Measurements from ENCODE around the gene PABPC1L. TPM values are rescaled to one million over a fixed set of nuclear protein-coding genes. Genes with fewer than 3 reads are reported as not detected.

PABPC1L gene
- total RNA-seq, 1 donor from 2014 or later: 0.79 TPM

DNA sequence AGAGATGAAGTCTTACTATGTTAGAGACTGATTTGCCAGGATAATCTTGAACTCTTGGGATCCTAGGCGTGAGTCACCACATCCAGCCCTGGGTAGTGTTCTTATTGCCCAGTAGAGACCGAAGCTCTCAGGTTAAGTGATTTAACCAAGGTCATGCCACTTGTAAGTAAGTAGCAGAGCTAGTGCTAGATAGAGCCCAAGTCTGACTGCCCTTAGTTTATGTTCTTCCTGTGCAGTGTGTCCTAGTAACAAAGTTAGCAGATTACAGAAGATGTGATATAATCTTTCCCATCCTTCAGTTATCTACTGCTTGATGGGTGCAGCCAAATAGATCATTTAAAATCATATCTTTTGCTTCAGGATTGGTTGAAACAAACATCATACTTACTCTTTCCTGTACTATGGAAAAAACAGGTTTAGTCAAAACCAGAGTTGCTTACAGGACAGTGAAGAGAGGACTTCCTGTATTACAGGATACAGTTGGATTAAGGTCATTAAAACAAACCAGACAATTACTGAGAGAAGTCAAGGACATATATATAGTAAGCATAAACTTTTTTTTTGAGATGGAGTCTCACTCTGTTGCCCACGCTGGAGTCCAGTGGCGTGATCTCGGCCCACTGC, 9.5 kb upstream of the PABPC1L start:
- DNase-seq (ENCODE audit: low read depth in 2 of 2): peak; percentile 53 to 66

DNA sequence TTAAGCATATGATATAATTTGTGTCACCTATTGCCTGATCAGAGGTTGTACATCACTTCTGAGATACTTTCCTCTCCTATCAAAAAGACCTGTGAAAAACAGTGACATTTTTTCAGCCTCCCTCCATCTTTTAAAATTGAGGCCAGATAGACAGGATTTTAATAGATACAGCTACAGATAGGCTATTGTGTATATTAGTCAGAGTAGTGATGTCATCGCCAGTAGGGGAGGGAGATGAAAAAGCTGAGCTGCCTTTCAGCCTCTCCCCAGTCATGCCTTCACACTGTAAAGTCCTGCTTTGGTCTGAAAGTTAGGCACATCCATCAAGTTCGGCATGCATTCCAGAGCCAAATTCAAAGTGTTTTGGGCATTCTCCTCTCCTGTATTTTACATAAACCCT, 7.9 kb upstream of the PABPC1L start:
- peak in 1 of 2 donors; percentile 58 for DNase-seq (ENCODE audit: low read depth in 2 of 2)

DNA sequence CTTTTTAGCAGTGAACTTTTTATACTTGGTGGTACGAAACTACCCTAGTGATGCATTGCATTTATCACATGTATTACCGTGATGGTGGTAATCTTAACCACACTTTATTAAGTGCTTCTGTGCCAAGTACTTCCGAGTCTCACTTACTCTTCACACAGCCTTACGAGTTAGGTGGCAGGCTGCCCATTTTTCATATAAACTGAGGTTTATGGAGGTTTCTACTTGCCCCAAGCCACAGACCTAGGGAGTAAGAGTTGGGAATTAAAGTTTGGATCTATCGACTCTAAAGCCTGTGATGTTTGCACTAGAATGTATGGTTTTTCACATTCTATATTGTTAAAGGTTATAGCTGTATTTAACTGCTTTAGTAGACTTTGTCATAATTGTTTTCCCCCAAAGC, 5.5 kb upstream of the PABPC1L start:
- DNase-seq (ENCODE audit: low read depth in 2 of 2): no peak

DNA sequence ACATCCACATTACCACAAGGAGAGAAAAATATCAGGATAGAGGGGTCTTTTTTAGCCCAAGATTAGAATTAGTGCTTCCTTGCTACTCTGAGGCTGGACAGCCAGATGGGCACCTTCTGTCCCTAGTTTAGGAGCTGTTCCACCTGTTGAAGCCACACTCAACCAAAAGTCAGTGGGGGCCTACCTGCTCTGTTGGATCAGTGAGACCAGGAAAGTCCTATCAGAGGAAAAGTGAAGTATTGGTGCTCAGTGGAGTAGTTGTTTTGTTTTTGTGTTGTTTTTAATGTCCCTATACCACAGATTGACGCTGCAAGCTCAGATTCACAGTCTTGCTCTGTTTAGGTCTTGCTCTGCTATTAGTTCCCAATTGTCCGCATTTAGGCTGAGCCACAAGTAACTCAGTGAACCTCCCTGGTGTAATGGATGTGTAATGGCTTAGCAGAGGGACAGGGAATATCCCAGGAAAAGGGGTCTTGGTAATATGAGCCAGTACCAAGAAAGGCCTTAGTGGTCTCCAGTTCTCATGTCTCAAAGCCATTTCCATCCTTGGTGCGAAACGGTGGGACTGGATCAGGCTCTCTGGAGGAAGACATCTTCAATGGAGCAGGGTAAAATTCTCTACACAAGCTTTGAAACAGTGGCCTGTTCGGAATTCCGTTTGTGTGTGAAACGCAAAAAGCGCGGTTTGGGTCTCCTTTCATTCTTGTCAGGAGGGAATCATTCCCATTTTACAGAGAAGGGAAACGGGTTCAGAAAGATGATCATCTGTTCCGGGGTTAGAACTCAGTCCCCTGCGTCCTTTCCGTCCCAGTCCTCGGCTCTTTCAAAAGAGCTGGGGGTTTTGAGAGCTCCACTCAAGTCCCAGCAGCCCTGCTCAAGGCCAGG, 631 bp upstream of the PABPC1L start:
- DNase-seq (ENCODE audit: low read depth in 2 of 2): no peak

DNA sequence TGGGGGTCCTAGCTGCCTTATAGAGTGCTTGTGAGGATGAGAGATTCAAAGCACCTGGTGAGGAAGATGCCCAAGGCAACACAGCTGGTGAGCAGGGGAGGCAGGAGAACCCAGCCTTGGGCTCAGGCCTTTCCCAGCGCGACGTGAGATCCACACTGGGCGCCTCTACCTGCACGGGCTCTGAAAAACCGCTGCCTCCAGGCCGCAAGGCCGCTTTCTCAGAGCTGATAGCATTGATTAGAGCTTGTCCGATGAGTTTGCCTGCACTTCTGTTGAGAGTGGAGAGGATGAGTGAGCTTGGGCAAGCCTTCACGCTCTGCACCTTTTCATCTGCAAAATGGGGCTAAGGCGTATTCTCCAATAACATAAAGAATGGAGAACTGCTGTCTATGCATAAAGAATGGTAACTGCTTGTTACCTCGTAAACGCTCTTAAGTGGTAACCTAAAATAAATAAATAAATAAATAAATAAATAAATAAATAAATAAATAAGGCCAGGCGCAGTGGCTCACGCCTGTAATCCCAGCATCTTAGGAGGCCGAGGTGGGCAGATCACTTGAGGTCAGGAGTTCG, 916 bp downstream of the PABPC1L start:
- DNase-seq (ENCODE audit: low read depth in 2 of 2): no peak

DNA sequence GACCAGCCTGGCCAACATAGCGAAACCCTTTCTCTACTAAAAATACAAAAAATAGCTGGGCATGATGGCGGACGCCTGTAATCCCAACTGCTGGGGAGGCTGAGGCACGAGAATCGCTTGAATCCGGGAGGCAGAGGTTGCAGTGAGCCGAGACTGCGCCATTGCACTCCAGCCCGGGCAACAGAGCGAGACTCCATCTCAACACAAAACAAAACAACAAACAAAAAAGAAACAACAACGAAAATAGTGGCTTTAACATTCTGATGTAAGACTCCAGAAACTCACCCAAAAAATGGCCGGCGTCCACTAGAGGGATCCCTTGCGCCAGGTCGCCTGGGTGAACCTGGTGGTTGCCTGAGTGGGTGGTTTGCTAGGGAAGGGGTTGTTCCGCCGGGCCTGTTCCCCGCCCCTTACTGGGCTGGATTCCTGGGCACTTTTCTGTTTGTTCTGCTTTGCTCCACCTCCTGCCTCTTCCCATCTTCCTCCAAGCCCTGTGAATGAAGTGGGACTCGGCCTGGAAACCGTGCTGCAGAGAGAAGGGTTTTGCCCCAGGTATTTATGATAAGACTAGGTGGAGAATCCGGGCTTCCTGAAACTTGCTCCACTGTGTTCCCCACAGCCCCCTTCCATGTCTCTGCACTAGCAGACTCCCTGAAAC, 1.5 kb downstream of the PABPC1L start:
- DNase-seq (ENCODE audit: low read depth in 2 of 2): peak; percentile 54 to 55

DNA sequence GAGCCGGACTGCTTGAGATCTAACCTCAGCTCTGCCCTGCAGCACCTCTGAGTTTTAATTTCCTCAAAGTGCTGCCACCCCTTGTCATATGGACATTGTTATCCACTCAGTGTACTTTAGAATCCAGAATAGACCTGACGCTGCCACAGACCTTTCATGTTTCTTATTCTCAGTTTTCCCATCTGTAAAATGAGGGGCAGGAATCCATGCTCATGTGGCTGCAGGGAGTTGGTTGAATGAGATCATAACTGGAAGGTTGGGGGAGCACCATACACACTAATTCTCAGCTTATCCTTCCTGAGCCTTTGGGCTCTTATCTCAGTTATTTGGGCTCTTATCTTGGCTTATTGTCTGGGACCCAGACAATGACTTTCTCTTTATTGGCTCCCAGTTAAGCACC, 2.3 kb downstream of the PABPC1L start:
- no peak for DNase-seq (ENCODE audit: low read depth in 2 of 2)

DNA sequence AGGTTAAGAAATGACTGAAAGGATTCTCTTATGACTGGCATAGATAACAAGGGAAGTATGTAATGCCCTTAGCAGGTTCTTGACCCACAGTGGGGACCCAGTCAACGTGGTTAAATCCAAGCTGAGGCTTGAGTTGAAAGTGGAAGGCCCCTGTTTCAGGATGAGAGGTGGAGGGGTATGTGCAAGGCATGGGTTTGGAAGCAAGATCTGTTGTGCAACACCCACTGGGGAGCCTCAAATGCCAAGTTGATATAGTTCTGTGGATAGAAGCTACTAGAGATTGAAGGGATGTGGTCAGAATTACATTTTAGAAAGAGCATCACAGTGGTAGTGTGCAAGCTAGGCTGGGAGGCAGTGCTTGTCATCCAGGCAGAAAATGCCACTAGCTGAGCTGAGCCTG, 5.1 kb downstream of the PABPC1L start:
- no peak for DNase-seq (ENCODE audit: low read depth in 2 of 2)

DNA sequence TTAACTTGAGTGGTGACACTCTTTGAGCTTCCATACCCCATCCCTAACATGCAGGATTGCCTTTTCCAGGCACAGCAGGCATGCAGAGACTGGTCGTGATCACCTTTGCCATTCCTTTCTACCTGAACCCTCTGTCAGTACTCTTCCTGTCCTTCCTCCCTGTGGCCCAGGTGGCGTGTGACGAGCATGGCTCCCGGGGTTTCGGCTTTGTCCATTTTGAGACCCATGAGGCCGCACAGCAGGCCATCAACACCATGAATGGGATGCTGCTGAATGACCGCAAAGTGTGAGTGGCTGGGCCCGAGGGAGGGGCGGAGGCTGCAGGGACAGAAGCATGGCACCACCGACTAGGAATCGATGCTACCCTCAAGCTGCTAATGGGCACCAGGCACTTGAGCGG, 6.7 kb downstream of the PABPC1L start:
- DNase-seq (ENCODE audit: low read depth in 2 of 2): no peak

DNA sequence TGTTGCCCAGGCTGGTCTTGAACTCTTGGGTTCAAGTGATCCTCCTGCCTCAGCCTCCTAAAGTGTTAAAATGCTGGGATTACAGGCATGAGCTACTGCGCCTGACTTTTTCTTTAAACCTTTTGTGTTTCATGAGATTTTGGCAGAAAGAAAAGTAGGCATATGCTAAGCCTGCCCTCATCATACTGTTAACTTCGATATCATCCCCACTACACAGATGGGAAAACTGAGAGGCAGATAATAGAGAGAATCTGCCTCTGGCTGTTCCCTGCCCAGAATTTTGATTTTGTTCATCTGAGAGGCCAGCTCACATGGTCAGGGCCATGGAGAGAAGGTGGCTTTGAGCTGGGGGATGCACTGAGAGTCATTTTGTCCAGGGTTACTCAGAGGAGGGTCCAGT, 7.5 kb downstream of the PABPC1L start:
- DNase-seq (ENCODE audit: low read depth in 2 of 2): no peak

DNA sequence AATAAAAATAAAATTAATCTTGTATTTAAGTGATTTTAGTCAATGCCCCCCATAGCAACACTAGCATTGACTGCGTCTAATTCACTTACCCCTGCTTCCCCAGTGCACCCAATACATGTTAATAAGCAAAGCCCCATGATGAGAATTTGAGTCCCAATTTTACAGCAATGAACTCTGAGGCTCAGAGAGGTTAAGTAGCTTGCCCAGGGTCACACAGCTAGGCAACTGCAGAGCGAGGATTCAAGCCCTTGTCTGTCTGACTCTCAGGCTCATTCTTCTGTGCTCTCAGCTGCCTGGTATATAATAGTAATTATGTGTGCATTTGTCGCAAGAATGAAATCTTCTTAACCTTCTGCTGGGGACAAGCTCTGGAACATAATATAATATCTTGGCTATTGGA, 8.5 kb downstream of the PABPC1L start:
- no peak for DNase-seq (ENCODE audit: low read depth in 2 of 2)

DNA sequence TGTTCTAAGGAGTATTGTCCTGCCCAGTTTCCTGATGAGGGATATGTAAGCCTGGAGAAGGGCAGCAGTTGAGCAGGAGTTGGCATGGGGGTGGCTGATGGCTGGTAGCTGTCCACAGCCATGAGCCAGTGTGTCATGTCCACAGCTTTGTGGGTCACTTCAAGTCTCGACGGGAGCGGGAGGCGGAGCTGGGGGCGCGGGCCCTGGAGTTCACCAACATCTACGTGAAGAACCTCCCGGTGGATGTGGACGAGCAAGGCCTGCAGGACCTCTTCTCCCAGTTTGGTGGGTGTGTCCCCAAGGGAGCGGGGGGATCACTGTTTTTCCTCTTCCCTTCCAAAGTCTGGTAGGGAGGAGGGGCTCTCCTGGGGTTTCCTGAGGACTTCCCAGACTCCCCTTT, 8.9 kb downstream of the PABPC1L start:
- no peak for DNase-seq (ENCODE audit: low read depth in 2 of 2)

DNA sequence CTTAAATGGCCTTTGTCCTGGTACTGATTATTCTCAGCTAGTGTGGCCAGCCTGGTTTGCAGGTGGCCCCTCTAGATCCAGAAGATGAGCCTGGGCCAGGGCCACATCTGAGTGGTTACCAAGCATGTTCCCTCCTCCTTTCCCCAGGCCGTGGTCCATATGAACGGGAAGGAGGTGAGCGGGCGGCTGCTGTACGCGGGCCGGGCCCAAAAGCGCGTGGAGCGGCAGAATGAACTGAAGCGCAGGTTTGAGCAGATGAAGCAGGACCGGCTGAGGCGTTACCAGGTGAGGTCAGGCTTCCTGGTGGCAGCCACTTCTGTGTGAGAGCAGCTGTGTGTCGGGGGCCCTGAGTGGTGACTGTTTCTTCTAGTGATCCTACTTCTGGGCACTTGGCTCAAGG, 11.6 kb downstream of the PABPC1L start:
- no peak for DNase-seq (ENCODE audit: low read depth in 2 of 2)

DNA sequence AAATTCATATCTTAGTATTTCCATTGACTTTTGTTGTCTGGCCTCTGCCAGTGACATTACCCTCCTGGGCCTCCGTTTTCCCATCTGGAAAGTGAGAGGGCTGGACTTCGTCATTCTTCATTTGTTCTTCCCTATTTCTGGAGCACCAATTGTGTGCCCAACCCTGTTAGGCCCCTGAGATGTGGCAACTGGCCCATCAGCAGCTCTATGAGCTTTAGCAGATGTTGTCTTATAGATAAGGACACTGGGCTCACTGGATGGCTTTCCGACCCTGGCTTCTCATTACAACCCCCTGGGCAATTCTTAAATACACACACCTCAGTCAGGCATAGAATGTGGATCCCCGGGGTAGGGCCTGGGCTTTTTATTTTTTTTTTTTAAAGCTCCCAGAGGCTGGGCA, 14.7 kb downstream of the PABPC1L start:
- DNase-seq (ENCODE audit: low read depth in 2 of 2): no peak

DNA sequence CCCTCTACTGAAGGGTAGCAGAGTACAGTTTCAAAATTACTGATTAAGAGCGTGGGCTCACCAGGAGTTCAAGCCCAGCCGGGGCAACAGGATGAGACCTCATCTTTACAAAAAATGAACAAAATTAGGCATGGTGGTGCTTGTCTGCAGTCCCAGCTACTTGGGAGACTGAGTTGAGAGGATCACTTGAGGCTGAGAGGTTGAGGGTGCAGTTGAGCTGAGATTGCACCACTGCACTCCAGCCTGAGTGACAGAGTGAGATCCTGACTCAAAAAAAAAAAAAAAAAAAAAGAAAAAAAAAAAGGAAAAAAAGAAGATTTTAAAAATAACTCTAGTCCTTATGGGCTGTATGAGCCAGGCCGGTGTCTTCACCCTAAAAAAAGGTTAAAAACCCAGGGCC, 18.7 kb downstream of the PABPC1L start:
- no peak for DNase-seq (ENCODE audit: low read depth in 2 of 2)

DNA sequence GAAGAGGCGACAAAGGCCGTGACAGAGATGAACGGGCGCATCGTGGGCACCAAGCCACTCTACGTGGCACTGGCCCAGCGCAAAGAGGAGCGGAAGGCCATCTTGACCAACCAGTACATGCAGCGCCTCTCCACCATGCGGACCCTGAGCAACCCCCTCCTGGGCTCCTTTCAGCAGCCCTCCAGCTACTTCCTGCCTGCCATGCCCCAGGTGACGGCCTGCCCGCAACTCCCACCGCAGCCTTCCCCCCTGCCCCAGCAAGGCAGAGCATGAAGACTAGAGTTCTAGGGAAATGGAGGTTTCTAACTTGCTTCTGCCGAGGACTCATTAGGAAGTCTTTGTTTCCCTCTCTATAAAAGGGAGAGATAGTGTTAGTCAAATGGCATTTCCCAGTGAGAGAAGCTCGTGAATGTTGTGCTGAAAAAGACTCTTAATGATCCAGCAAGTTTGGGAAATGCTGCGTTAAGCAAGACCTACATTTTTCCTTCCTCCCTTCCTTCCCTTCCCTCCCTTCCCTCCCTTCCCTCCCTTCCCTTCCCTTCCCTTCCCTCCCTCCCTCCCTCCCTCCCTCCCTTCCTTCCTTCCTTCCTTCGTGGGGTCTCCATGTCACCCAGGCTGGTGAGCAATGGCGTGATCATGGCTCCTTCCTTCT, 20.8 kb downstream of the PABPC1L start:
- DNase-seq (ENCODE audit: low read depth in 2 of 2): no peak

DNA sequence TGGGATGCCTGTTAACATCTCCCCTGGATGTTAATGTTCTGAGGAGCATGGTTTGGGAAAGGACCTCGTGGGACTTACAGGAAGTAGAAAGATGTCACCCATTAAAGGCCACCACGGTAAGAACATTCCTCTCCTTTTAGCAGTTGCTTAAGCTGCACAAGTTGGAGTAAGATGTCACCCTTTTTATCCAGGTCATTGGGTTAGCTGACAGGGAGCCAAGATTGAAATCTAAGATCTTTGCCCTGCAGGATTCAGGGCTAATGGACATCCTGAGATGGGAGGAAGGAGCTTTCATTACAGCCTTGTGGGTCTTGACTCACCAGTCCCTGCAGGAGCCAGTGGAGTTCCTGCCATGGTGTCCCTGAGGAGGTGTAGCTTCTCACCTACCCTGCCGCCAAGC, 22.1 kb downstream of the PABPC1L start:
- no peak for DNase-seq (ENCODE audit: low read depth in 2 of 2)

DNA sequence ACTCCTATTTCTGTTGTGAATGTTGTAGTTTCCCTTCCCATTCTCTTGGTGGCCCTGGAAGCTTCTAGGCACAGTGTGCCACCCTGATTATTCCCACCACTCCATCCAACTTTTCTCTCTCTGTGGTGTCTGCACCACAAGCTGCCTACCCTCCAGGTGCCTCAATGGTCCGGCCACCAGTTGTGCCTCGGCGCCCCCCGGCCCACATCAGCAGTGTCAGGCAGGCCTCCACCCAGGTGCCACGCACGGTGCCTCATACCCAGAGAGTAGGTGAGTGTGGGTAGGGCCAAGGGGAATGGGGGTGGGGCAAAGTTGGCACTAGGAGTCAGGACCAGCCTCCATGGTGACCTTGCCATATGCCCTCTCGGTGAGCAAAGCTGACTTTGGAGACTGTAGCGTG, 23.1 kb downstream of the PABPC1L start:
- no peak for DNase-seq (ENCODE audit: low read depth in 2 of 2)

DNA sequence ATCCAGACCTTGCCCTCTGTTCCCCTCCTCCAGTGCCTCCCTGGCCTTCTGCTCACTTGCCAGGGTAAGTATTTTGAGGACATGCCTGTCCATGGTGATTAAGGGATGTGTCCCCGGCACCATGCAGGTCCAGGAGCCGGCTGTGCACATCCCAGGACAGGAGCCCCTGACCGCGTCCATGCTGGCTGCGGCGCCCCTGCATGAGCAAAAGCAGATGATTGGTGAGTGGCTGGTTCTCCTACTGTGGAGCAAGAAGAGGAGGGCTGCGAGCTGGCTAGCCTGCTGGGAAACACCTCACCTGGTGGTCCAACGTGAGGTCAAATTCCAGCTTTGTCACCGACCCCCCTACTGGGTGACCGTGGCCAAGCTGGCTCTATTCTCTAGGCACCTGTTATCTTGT, 26.6 kb downstream of the PABPC1L start:
- DNase-seq (ENCODE audit: low read depth in 2 of 2): no peak

DNA sequence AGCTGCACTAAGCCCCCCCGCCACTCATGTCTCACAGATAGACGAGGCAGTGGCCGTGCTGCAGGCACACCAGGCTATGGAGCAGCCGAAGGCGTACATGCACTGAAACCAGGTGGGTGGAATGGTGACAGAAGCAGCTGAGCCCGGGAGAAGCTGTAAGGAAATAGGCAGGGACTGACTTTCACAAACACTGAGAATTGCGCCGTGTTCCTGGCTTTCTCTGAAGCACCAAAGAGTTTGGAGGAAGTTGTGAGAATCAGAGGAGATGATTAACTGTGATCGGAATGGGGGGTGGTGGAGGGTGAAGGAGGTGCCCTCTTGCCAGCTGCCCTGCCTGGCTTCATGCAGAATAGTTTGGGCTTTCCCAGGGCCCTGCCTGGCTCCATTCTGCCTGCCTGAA, 28.8 kb downstream of the PABPC1L start:
- DNase-seq (ENCODE audit: low read depth in 2 of 2): peak in 1 of 2 donors; percentile 62

DNA sequence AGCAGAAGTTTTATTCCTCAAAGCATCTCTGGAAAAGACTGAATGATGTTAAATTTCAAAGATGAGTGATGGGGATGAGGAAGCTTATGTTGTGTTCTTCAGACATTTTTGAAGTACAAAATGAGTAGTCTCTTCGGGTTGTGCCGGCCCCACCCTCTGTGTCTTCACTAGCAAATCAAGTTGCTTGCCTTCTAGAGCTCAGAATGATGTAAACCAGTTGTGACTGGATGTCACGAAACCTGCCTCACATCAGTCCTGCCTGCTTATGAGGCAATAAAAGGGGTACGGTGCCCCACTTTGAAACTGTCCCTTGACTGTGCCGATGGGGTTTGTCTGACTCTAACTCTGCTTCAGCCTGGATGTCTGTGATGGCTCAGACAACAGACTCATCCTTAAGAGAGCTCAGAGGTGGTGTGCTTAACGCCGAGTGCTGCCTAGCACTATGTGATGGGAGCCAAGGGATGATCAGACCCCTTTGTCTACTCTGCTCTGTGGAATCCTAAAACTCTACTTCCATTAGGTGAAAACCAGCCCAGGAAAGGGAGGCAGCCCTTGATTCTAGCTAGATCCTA, 31.3 kb downstream of the PABPC1L start:
- no peak for DNase-seq (ENCODE audit: low read depth in 2 of 2)
